GM19455 (cell line): ENCODE measurements around the gene BACH2.

Source experiments
- ATAC-seq: cut with Tn5 transposase; IDR thresholded peaks from one replicate; pipeline ENCODE4 v1.9.1; 2021; ENCODE audit not compliant: unreplicated experiment

The BACH2 gene

GRCh38 chr6:90004511-90004910, 292.1 kb downstream of the BACH2 start:
- no peak for ATAC-seq

DNA sequence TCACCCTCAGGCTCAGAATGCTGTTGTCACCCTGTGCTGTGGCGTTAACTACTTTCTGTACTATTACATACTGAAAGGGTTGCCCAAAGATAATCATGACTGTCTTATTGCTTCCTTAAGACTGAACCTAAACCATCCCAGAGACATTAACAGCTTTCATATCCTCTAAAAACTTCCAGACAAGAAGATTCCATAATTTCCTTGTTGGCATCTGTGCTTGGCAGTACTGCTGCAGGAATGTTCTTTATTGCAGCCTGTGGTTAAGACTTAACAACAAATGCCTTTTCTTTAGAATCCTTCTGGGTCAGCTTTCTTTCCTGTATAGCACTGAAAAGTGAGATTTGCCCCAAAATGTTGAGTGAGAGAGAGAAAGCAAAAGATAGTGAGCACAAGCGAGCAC, 292.7 kb downstream of the BACH2 start:
- no peak for ATAC-seq

DNA sequence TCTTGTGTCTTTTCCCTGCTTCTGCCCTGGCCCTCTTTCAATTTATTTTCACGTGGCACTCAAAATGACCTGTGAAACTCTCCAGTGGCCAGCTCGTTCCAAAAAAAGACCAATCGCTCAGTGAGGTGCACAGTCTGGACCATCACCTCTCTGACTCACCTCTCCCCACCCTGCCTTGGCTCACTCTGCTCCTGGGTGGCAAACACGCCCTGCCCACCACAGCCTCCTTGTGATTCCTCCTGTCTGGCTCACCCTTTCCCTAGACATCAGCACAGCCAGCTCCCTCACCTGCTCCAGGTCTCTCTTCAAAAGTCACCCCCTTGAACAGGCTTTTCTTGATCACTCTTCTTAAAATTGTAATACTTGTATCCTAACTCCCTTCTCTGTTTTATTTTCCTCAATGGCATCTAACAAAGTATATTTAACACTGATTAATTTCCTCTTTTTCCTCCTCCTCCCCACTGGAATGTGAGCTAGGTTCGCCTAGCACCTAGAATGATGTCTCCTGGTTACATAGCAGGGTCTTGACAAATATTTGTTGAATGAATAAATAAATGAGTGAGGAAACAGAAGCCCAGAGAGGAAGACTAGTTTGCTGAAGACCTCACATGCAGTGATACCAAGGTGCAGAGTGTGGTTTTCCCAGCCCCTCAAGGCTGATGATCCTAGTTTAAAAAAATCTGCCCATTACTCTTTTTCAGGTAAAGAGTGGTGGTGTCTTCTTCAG, 293.4 kb downstream of the BACH2 start:
- ATAC-seq = no peak

DNA sequence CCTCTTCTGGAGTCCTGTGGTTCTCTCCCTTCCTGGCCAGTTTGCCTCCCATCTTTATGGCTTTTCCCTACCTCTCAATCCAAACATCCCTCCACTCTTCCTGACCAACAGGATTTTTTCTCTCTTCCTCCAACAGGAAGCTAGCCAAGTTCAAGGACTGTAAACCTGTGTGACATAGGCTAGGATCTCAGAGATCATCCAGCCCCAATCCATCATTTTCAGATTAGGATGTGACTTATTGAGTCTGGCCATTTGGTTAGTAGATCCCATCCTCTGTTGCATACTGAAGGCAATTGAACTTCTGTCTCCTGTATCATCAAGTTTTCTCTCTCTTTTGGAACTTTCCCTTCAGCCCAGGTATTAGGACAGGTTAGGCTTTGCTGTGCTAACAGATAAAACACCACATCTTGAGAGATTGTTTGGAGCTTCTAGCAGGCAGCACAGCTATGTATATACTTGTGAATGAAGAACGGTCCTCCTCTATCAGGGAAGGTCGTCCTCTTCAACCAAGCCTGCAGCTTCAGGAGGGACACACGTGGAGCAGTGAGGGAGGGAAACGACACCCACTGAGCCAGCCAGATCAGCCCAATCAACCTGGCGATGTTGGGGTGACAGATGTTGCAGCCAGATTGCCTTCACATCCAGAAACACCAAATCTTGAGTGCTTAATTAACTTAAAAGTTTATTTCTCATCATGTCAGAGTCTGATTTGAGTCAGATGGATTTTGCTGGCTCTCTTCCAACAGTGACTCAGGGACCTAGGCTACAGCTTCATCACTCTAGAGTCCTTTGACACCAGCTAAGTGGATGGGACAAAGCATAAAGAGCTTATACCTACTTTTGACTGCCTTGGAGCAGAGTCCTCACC, 295.5 kb downstream of the BACH2 start:
- ATAC-seq = no peak

GRCh38 chr6:89999945-90000825, 296.5 kb downstream of the BACH2 start:
- ATAC-seq = no peak

DNA sequence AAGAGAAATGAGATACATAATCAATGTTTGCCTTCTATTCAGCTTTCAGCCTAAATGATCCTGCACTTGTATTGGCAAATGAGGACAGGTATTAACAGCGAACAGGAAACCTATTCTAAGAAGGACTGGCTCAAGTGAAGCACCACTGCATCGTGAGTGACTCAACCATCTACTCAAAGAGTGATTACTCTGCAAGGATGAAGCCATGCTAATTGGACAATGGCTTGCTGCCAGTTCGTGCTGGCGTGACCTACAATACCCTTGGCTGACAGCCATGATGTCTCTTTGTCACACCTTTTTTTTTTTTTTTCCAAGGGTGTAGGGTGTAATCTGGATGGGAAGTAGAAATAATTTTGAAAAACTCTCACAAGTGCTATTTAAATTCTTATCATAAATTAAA, 297.5 kb downstream of the BACH2 start:
- no peak for ATAC-seq

DNA sequence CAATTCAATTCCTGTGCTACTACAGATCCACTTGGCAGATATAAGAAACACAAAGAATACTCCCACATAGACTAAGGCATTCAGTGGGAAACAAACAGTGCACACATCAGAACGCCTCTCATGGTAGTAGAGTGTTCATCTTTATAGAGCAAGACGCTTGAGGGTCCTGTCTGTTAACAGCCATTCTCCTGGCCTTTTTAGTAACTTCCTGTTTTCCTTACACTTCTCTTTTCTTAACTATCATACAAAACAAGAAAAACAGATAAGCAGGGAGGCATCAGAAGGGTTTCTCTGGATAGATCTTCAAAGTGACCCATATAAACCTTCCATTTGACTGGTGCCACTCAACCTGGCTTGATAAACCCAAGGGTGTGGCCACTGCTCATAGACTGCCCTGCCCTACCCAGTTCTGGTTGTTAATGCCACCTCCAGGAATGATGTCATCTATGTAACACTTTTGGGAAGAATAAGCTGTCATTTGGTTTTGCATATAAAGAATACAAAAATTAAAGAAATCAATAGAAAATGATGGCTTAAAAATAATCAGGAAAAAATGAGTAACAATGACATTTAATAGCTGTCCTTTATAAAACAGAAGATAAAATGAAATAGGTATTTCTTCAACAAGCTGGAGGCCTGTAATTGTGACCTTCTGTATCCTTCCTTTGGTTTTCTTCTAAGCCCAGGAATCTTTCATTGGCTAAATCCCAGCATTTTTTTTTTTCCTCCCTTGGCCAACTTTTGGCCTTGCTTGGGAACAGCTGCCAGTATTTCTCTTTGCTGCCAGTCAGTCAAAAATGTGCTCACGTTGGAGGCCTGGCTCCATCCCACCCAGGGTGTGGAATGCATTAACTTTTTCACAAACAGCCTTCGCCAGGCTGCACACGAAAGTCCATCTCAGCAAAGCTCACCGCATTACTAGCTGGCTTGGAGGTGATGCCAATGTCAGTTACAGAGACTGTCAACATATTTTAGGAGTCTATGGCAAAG, 298.9 kb downstream of the BACH2 start:
- ATAC-seq = no peak

GRCh38 chr6:89993411-89993810, 303.2 kb downstream of the BACH2 start:
- no peak for ATAC-seq

DNA sequence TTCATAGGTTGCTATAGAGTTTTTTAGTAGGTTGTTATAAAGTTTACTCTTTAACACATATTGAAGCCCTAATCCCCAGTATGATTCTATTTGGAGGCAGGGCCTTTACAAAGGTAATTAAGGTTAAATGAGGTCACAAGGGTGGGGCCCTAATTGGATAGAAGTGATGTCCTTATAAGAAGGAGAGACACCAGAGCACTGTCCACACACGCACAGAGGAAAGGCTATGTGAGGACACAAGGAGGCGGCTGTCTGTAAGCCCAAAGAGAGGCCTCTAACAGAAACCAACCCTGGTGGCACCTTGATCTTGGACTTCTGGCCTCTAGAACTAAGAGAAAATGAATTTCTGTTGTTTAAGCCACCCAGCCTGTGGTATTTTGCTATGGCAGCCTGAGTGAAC, 303.8 kb downstream of the BACH2 start:
- no peak for ATAC-seq

DNA sequence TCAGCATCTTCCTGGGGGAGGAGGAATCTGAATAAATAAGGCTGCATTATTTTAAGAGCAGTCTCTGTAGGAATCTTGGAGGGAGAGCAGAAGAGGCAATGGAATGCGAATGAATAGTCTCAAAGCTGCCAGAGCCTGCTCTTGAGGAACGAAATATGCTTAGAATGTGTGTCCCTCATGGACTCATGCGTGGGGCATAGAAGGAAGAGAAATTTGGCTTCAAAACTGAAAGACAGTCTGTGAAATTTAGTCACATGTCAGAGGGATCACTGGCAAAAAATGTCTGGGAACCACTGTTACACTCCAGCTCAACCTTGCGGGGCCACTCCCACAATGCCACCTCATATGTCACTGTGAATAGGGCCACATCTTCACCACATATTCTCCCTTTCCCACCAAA, 306.9 kb downstream of the BACH2 start:
- no peak for ATAC-seq

GRCh38 chr6:89987830-89988229, 308.8 kb downstream of the BACH2 start:
- ATAC-seq = no peak

- ATAC-seq = no peak
Measured at GRCh38 chr6:89987140-89987539, 309.5 kb downstream of the BACH2 start.

GRCh38 chr6:89986650-89987074, 310.0 kb downstream of the BACH2 start:
- no peak for ATAC-seq

DNA sequence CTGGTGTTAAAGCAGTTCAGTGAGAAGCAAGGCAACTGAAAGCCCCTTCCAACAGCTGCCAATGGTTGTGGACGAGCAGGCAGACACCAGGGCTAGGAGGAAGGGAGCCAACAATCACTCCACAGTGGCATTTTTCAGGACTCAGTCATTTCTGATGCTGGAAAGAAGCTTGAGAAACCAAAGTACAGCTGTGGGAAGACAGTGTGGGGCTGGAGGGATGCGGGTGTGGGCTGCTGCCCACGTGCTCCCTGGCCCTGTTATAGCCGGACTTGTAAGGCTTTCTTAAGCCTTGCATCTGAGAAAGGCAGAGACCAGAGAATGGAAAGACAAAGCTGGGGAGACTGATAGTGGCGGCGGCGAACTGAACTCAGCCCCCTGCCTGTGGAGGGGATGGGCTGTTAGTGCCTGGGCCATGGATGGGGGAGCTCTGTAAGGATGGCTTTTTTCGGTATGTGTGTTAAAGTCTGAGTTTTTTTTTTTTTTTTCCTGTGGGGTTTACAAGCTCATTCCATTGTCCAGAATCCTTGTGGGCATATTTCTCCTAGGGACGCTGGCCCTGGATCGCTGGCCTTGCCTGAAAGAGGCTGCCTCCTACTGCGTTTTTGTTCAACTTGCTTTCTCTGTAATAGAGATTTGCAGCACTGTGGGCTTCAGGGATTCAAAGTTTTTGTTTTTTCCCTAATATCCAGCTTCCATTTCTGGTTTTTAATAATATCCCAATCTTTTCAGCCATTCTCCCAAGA, 310.7 kb downstream of the BACH2 start:
- no peak for ATAC-seq

- no peak for ATAC-seq
Measured at GRCh38 chr6:89984926-89985750, 311.5 kb downstream of the BACH2 start.

DNA sequence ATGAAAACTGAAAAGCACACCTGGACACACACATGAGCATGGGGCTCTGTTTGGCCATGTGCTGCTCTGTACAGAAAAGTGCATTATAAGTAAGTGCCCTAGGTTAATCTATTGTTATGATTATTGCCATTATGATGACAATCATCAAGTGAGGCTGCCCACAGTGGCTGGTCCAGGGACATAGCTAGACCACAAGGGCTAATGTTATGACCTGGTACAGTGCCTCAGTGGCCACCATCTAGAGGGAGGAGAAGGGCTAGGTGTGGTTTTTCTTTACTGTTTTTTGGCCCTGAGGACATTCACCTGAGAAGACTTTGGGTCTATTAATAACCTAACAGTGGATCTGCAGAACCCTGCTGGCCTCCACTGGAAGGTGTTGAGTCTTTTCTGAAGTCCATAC, 316.3 kb downstream of the BACH2 start:
- no peak for ATAC-seq

DNA sequence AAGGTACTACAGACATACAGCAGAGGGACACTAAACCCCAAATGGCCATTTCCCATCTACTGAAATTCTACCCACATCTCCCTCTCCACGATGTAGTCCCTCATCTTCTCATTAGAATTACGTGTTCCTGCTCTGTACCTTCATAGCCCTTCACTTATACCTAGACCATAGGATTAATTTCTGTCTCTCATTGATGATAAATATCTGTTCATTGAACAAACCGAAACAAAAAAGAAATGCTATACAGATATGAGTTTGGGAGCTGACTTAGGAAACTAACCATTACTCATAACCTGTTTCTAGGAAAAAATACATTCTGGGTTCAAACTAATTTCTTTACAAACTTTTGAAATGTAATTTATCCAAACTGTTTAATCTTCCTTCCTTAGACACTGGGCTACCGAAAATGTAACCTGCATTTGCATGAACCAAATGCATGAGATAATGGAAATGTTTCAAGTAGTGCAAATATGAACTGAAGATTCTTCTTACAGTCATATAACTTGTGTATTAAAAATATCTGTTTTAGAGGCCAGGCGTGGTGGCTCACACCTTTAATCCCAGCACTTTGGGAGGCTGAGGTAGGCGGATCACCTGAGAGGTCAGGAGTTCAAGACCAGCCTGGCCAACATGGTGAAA, 317.0 kb downstream of the BACH2 start:
- ATAC-seq = no peak

- ATAC-seq = no peak
Measured at GRCh38 chr6:89978749-89979145, 317.9 kb downstream of the BACH2 start.
